ENCODE data around the gene TMEM30B.
A peak's percentile ranks its signal among the peaks of the same experiment; 100 is the strongest.

GRCh38 chr14:61296719-61297502 lies 15.8 kb upstream of the TMEM30B start:
- no peak for TF ChIP-seq POLR2AphosphoS5 (IDR thresholded peaks at IDR 0.05)
- TF ChIP-seq CTCF (IDR thresholded peaks at IDR 0.05) = peak; percentile 30 to 63 (median 52)
- TF ChIP-seq POLR2A (IDR thresholded peaks at IDR 0.05) = no peak
- no peak for TF ChIP-seq EP300 (IDR thresholded peaks at IDR 0.05)
